Endothelial cell of umbilical vein (primary cell): ENCODE data around the gene IGF2BP1. TPM values are rescaled to one million over a fixed set of nuclear protein-coding genes. Genes with fewer than 3 reads are reported as not detected.

ENCODE experiments used
- BruUV-seq: library from RNA; stranded (reverse); fragments of 400-500 nt; replicated peaks from 2 replicates; lab custom pipeline; 2021; lab: Mats Ljungman, UMichigan
- CTCF ChIA-PET: fragments of 300-600, 350-600 bp; sonication (Branson Sonifier 250); formaldehyde crosslinking; loops from one replicate; lab custom pipeline; 2021; ENCODE audit warnings: antibody characterized with exemption, inconsistent platforms; lab: Charles Lee
- POLR2A ChIA-PET: fragments of 300-600, 350-600 bp; sonication (Branson Sonifier 250); formaldehyde crosslinking; loops from one replicate; lab custom pipeline; 2021; ENCODE audit warnings: antibody characterized with exemption, inconsistent platforms; lab: Charles Lee
- DNase-seq: peaks from one replicate; pipeline ENCODE4 v3.0.0-alpha.2; 2011; ENCODE audit warnings: low read depth, low spot score
- FAIRE-seq: peaks from 2 replicates; lab custom pipeline; 2011; peaks lifted over from hg19 to GRCh38; lab: Jason Lieb, UNC
- H2AFZ ChIP-seq: 2 replicates; pipeline ENCODE4 v1.6.0; 2012; ENCODE audit warnings: low read depth, low read length, control low read depth, inconsistent platforms
- H3K27ac ChIP-seq: 2 replicates; pipeline ENCODE4 v1.5.1; 2011; ENCODE audit warnings: low read depth, mild to moderate bottlenecking, control low read depth, low read length, moderate library complexity; ENCODE audit not compliant: insufficient read depth
- H3K27me3 ChIP-seq, 2 experiments: 2 replicates each; pipeline versions ENCODE4 v1.6.0 to v1.6.1; 2011; ENCODE audit warnings: low read length in 2 of 2, mixed read lengths in 1 of 2; ENCODE audit not compliant: control insufficient read depth in 2 of 2, insufficient read depth in 2 of 2
- H3K36me3 ChIP-seq, 2 experiments: 2 replicates in 1 of 2; 3 replicates in 1 of 2; pipeline ENCODE4 v1.5.1; 2011; ENCODE audit warnings: low read length in 2 of 2, mild to moderate bottlenecking in 1 of 2, moderate library complexity in 1 of 2; ENCODE audit not compliant: control insufficient read depth in 2 of 2, insufficient read depth in 2 of 2; ENCODE audit errors: extremely low read depth in 1 of 2
- H3K4me1 ChIP-seq: 3 replicates; pipeline ENCODE4 v1.5.1; 2011; ENCODE audit warnings: mild to moderate bottlenecking, low read length; ENCODE audit not compliant: control insufficient read depth, insufficient read depth; ENCODE audit errors: extremely low read depth
- H3K4me2 ChIP-seq: 2 replicates; pipeline ENCODE4 v1.6.1; 2011; ENCODE audit warnings: low read length, control low read depth, mixed read lengths; ENCODE audit not compliant: insufficient read depth
- H3K4me3 ChIP-seq, 3 experiments: fragments of 200-600 bp in 1 of 3; sonication (generic), shearing (Covaris generic) in 1 of 3; replicated peaks in 1 of 3; 2 replicates each; pipeline ENCODE4 v1.5.1; 2011 to 2016; ENCODE audit warnings: control low read depth in 3 of 3, low read length in 3 of 3, mild to moderate bottlenecking in 2 of 3, inconsistent platforms in 1 of 3, low read depth in 1 of 3, moderate library complexity in 1 of 3; ENCODE audit not compliant: insufficient read depth in 1 of 3
- H3K79me2 ChIP-seq: 2 replicates; pipeline ENCODE4 v1.6.0; 2012; ENCODE audit warnings: low read length, inconsistent platforms; ENCODE audit not compliant: control insufficient read depth, insufficient read depth
- H3K9ac ChIP-seq: replicated peaks from 2 replicates; pipeline ENCODE3; 2011; ENCODE audit warnings: low read length, control low read depth; ENCODE audit not compliant: insufficient read depth; ENCODE audit errors: extremely low read depth
- H3K9me1 ChIP-seq: replicated peaks from 3 replicates; pipeline ENCODE4 v1.6.0; 2011; ENCODE audit warnings: mild to moderate bottlenecking, low read length; ENCODE audit not compliant: control insufficient read depth, insufficient read depth; ENCODE audit errors: extremely low read depth
- H3K9me3 ChIP-seq: replicated peaks from 2 replicates; pipeline ENCODE4 v1.5.1; 2012; ENCODE audit warnings: low read length, inconsistent platforms; ENCODE audit not compliant: control insufficient read depth, insufficient read depth
- H4K20me1 ChIP-seq: replicated peaks from 2 replicates; pipeline ENCODE3; 2011; ENCODE audit warnings: mild to moderate bottlenecking, low read length; ENCODE audit not compliant: control insufficient read depth, insufficient read depth; ENCODE audit errors: extremely low read depth
- EZH2 ChIP-seq: IDR thresholded peaks from 2 replicates; pipeline ENCODE4 v1.6.1; 2012; ENCODE audit warnings: borderline replicate concordance, low read depth, mild to moderate bottlenecking, moderate library complexity, low read length, inconsistent platforms; ENCODE audit not compliant: severe bottlenecking
- FOS ChIP-seq: IDR thresholded peaks from 2 replicates; pipeline ENCODE4 v1.6.1; 2011; ENCODE audit warnings: mild to moderate bottlenecking, low read length, moderate library complexity, borderline replicate concordance; ENCODE audit not compliant: insufficient read depth
- GATA2 ChIP-seq: IDR thresholded peaks from 2 replicates; pipeline ENCODE4 v1.7.0; 2011; ENCODE audit warnings: low read depth, mild to moderate bottlenecking, moderate library complexity, mixed read lengths, low read length; ENCODE audit not compliant: insufficient read length, insufficient read depth
- JUN ChIP-seq: IDR thresholded peaks from 2 replicates; pipeline ENCODE4 v1.6.1; 2011; ENCODE audit warnings: borderline replicate concordance, low read depth; ENCODE audit not compliant: insufficient read length, insufficient read depth
- MYC ChIP-seq: IDR thresholded peaks from one replicate; pipeline ENCODE4 v1.6.1; 2011; ENCODE audit warnings: mild to moderate bottlenecking, low read depth, low read length
- POLR2A ChIP-seq: IDR thresholded peaks from 2 replicates; pipeline ENCODE4 v1.6.1; 2012; ENCODE audit warnings: low read depth, mild to moderate bottlenecking, control low read depth, low read length
- POLR2AphosphoS5 ChIP-seq: IDR thresholded peaks from 2 replicates; pipeline ENCODE4 v1.6.1; 2012; ENCODE audit warnings: low read depth, mild to moderate bottlenecking, control low read depth, low read length, moderate library complexity; ENCODE audit not compliant: insufficient read depth
- dilution Hi-C: fragments of 300-500 bp; cut with MboI; formaldehyde crosslinking; loops from one replicate; pipeline ENCODE4 v1.15.0; 2019; ENCODE audit warnings: low sequenced_read_pairs; ENCODE audit not compliant: extremely low pct_ligation_motif_present
- intact Hi-C: fragments of 100-400 bp; cut with micrococcal nuclease; formaldehyde crosslinking; loops from one replicate; pipeline ENCODE4 v1.10.0; 2022
- polyA plus RNA-seq, 4 experiments: library from polyadenylated mRNA; depleted of rRNA in 3 of 4; stranded (reverse) in 3 of 4; unstranded in 1 of 4; fragments of >200 nt; gene quantifications; 2 replicates each; pipeline versions ENCODE4 v1.2.1 to v1.2.3, GENCODE V29; 2011 to 2012; ENCODE audit warnings: missing spikeins in 1 of 4
- total RNA-seq: library from RNA; stranded (reverse); gene quantifications from 2 replicates; pipeline ENCODE4 v1.2.3, GENCODE V29; 2021
- TF ChIP-seq, protein P1 (sequence below), 2 donors: IDR thresholded peaks; 1 replicate in 1 of 2; 2 replicates in 1 of 2; pipeline ENCODE4 v1.5.1; 2011; ENCODE audit warnings: low read length in 2 of 2, mild to moderate bottlenecking in 2 of 2, moderate library complexity in 2 of 2, control low read depth in 1 of 2, inconsistent platforms in 1 of 2, low read depth in 1 of 2; ENCODE audit not compliant: insufficient read depth in 1 of 2; ENCODE audit errors: extremely low read depth in 1 of 2
- TF ChIP-seq, protein P2 (sequence below): IDR thresholded peaks from 2 replicates; pipeline ENCODE4 v1.6.1; 2011; ENCODE audit not compliant: insufficient read depth, insufficient read length

Gene IGF2BP1
- total and polyA plus RNA-seq, 2 donors (not counting 3 experiments of a cell fraction or from before 2014, with no cell fraction given): 9.5 to 99.5 TPM

DNA sequence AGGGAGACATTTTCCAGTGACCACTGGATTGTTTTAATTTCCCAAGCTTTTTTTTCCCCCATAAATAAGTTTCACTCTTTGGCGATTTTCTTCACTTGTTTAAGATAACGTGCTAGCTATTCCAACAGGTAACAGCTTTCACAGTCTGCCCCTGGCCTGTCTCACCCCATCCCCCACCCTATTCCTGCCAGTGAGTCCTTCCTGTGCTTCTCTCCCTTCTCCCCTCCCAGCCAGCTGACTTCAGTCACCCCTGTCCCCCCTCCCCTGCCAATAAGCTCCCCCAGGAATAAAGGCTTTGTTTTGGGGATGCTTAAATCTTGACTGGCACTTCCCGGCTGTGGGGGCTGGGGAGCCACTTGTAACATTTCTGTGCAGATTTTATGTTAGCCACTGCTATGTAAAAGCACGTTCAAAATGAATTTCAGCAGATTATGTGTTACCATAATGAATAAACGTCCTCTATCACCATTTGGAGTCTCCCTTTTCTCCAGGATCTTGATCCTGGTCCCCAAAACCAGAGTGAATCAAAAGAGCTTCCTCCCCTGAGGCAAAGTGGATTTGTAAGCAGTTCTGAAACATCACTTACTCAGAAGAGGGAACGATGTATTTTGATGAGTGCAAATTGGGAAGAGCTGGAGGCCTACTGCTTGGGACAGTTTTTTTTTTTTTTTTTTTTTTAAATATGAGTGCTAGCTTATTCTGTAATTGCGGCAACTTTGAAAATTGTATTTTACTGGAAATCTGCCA is 58.2 kb downstream of the IGF2BP1 start:
- Histone ChIP-seq H3K27ac (no peak overlapping the region), H3K27me3 (no peaks in the 10 kb centered on the region), H3K9me1 (no peaks in the 10 kb centered on the region), H3K4me1 (no peaks in the 10 kb centered on the region), H4K20me1 (no peaks in the 10 kb centered on the region), H3K9me3 (no peaks in the 10 kb centered on the region), H3K4me2 (no peak overlapping the region), H2AFZ (no peak overlapping the region), H3K4me3 (no peak overlapping the region), H3K79me2 (no peaks in the 10 kb centered on the region), H3K36me3 (peaks cover 12 to 33% of the 10 kb centered on the region in 2 experiments), H3K9ac (no peak overlapping the region)
- DNase-seq (no peak), FAIRE-seq (no peak)
- BruUV-seq: no TSS peak
- intact Hi-C loops (no loop called here), dilution Hi-C loops (no loop called here)
- POLR2A ChIA-PET: interaction anchor here (0.6 kb wide), 1 partner anchor 117 kb away, joined by 4 read pairs; no protein-coding TSS in a partner anchor
- CTCF ChIA-PET: interaction anchor here (0.6 to 1.5 kb wide), 7 partner anchors 8 to 236 kb away, joined by 3 to 6 read pairs (median 4); no protein-coding TSS in a partner anchor
- TF ChIP-seq, protein P1, sequence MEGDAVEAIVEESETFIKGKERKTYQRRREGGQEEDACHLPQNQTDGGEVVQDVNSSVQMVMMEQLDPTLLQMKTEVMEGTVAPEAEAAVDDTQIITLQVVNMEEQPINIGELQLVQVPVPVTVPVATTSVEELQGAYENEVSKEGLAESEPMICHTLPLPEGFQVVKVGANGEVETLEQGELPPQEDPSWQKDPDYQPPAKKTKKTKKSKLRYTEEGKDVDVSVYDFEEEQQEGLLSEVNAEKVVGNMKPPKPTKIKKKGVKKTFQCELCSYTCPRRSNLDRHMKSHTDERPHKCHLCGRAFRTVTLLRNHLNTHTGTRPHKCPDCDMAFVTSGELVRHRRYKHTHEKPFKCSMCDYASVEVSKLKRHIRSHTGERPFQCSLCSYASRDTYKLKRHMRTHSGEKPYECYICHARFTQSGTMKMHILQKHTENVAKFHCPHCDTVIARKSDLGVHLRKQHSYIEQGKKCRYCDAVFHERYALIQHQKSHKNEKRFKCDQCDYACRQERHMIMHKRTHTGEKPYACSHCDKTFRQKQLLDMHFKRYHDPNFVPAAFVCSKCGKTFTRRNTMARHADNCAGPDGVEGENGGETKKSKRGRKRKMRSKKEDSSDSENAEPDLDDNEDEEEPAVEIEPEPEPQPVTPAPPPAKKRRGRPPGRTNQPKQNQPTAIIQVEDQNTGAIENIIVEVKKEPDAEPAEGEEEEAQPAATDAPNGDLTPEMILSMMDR (IDR thresholded peaks at IDR 0.05; ENCODE audit: extremely low read depth in 1 of 2, insufficient read depth in 1 of 2, low read depth in 1 of 2, low read length in 2 of 2): no peak
- TF ChIP-seq GATA2: no peak
- no peak for TF ChIP-seq POLR2A
- TF ChIP-seq, protein P2, sequence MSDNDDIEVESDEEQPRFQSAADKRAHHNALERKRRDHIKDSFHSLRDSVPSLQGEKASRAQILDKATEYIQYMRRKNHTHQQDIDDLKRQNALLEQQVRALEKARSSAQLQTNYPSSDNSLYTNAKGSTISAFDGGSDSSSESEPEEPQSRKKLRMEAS: no peak
- no peak for TF ChIP-seq FOS
- TF ChIP-seq POLR2AphosphoS5: no peak
- TF ChIP-seq MYC: no peak
- no peak for TF ChIP-seq EZH2
- no peak for TF ChIP-seq JUN
